CD4-positive, CD25-positive, alpha-beta regulatory T cell (primary cell): Measurements from ENCODE around the gene MRPS10. TPM values are rescaled to one million over a fixed set of nuclear protein-coding genes. Genes with fewer than 3 reads are reported as not detected.

Source experiments
- ATAC-seq, 2 donors: fragments of 150-1000 bp; cut with Tn5 transposase; one replicate each; pipeline ENCODE4 v1.10.0; 2021; ENCODE audit warnings: low read depth in 2 of 2, moderate number of reproducible peaks in 2 of 2, moderate library complexity in 1 of 2
- DNase-seq, 3 donors: peaks; one replicate each; pipeline versions ENCODE4 v3.0.0 to v3.0.0-alpha.2; 2012 to 2022; ENCODE audit warnings: mixed read lengths in 1 of 3
- H3K27ac ChIP-seq: one replicate; pipeline ENCODE4 v1.7.0; 2013; ENCODE audit warnings: mild to moderate bottlenecking, low read length; ENCODE audit not compliant: insufficient read depth, poor library complexity, severe bottlenecking
- H3K27me3 ChIP-seq: one replicate; pipeline ENCODE4 v1.7.0; 2013; ENCODE audit warnings: low read length; ENCODE audit not compliant: control insufficient read depth, insufficient read depth
- H3K36me3 ChIP-seq: one replicate; pipeline ENCODE4 v1.7.0; 2013; ENCODE audit warnings: mild to moderate bottlenecking, low read length, moderate library complexity; ENCODE audit not compliant: control insufficient read depth, insufficient read depth
- H3K4me1 ChIP-seq: 2 replicates; pipeline ENCODE4 v1.7.0; 2013; ENCODE audit warnings: mild to moderate bottlenecking, low read length; ENCODE audit not compliant: insufficient read depth, control insufficient read depth, poor library complexity, severe bottlenecking
- H3K4me3 ChIP-seq: one replicate; pipeline ENCODE4 v1.7.0; 2013; ENCODE audit warnings: low read depth, mild to moderate bottlenecking, low read length, moderate library complexity
- H3K9me3 ChIP-seq, 2 experiments: 1 replicate in 1 of 2; 2 replicates in 1 of 2; pipeline ENCODE4 v1.7.0; 2013; ENCODE audit warnings: low read length in 2 of 2, mild to moderate bottlenecking in 1 of 2, moderate library complexity in 1 of 2; ENCODE audit not compliant: control insufficient read depth in 2 of 2
- H3K27ac Mint-ChIP-seq, 3 donors: one replicate each; pipeline ENCODE4 v1.8.0; 2020 to 2022; ENCODE audit warnings: mild to moderate bottlenecking in 3 of 3, mixed read lengths in 3 of 3, moderate library complexity in 2 of 3
- H3K27me3 Mint-ChIP-seq: one replicate; pipeline ENCODE4 v1.8.0; 2022; ENCODE audit warnings: mild to moderate bottlenecking, mixed read lengths
- H3K36me3 Mint-ChIP-seq: one replicate; pipeline ENCODE4 v1.8.0; 2020; ENCODE audit warnings: mixed read lengths
- H3K4me1 Mint-ChIP-seq, 4 donors: one replicate each; pipeline ENCODE4 v1.8.0; 2020 to 2022; ENCODE audit warnings: mixed read lengths in 4 of 4, mild to moderate bottlenecking in 1 of 4
- H3K4me3 Mint-ChIP-seq, 4 donors: one replicate each; pipeline ENCODE4 v1.8.0; 2020 to 2022; ENCODE audit warnings: mild to moderate bottlenecking in 4 of 4, mixed read lengths in 4 of 4, moderate library complexity in 3 of 4
- H3K9me3 Mint-ChIP-seq, 7 donors: one replicate each; pipeline ENCODE4 v1.8.0; 2020 to 2022; ENCODE audit warnings: mixed read lengths in 7 of 7, mild to moderate bottlenecking in 3 of 7, moderate library complexity in 2 of 7
- polyA plus RNA-seq, 4 donors: library from polyadenylated mRNA; unstranded; fragments of 300-500 nt; fragmentation: Illumina TruSeq; gene quantifications; one replicate each; pipeline ENCODE4 v1.2.3, GENCODE V29; 2021
- total RNA-seq: library from RNA; stranded (reverse); gene quantifications from one replicate; pipeline ENCODE4 v1.2.3, GENCODE V29; 2022

MRPS10 gene
- total and polyA plus RNA-seq, 5 donors from 2014 or later, result 16.2 to 53.9 (median 45.9) TPM

GRCh38 chr6:42259841-42260395, 42.3 kb upstream of the MRPS10 start:
- Histone ChIP-seq H3K4me1 (no peaks in the 10 kb centered on the region), H3K27ac (no peak overlapping the region), H3K9me3 (no peaks in the 10 kb centered on the region), H3K36me3 (peaks cover 47% of the 10 kb centered on the region), H3K4me3 (no peak overlapping the region), H3K27me3 (no peaks in the 10 kb centered on the region)
- no peak overlapping the region for H3K4me3 Mint-ChIP-seq
- no peaks in the 10 kb centered on the region for H3K27me3 Mint-ChIP-seq
- H3K9me3 Mint-ChIP-seq, result no peaks in the 10 kb centered on the region
- H3K27ac Mint-ChIP-seq, result no peak overlapping the region
- H3K4me1 Mint-ChIP-seq, result peaks cover 0 to 4% (median 0%) of the 10 kb centered on the region in 4 donors
- H3K36me3 Mint-ChIP-seq, result peaks cover 37% of the 10 kb centered on the region
- DNase-seq (no peak), ATAC-seq (no peak)

- Histone ChIP-seq H3K9me3 (no peaks in the 10 kb centered on the region), H3K27me3 (no peaks in the 10 kb centered on the region), H3K27ac (no peak overlapping the region), H3K36me3 (peaks cover 54% of the 10 kb centered on the region), H3K4me3 (no peak overlapping the region), H3K4me1 (no peaks in the 10 kb centered on the region)
- no peak overlapping the region for H3K4me3 Mint-ChIP-seq
- ATAC-seq, result no peak
- no peak overlapping the region for H3K27ac Mint-ChIP-seq
- DNase-seq, result no peak
- peaks cover 42% of the 10 kb centered on the region for H3K36me3 Mint-ChIP-seq
- no peaks in the 10 kb centered on the region for H3K27me3 Mint-ChIP-seq
- peaks cover 0 to 4% (median 0%) of the 10 kb centered on the region in 4 donors for H3K4me1 Mint-ChIP-seq
- H3K9me3 Mint-ChIP-seq, result no peaks in the 10 kb centered on the region
Observed at GRCh38 chr6:42259286-42259685, 41.6 kb upstream of the MRPS10 start.

GRCh38 chr6:42257614-42258013, 40.0 kb upstream of the MRPS10 start:
- Histone ChIP-seq H3K4me3 (no peak overlapping the region), H3K4me1 (no peaks in the 10 kb centered on the region), H3K36me3 (peaks cover 63% of the 10 kb centered on the region), H3K27ac (no peak overlapping the region), H3K27me3 (no peaks in the 10 kb centered on the region), H3K9me3 (no peaks in the 10 kb centered on the region)
- Mint-ChIP-seq H3K4me3 (no peak overlapping the region), H3K36me3 (peaks cover 51% of the 10 kb centered on the region), H3K27ac (peak overlapping the region in 1 of 3 donors; percentile 17), H3K27me3 (no peaks in the 10 kb centered on the region), H3K9me3 (no peaks in the 10 kb centered on the region), H3K4me1 (no peaks in the 10 kb centered on the region)
- no peak for ATAC-seq
- no peak for DNase-seq

GRCh38 chr6:42257063-42257462, 39.4 kb upstream of the MRPS10 start:
- no peak overlapping the region for H3K4me3 ChIP-seq
- H3K27me3 Mint-ChIP-seq, result no peaks in the 10 kb centered on the region
- H3K36me3 ChIP-seq, result peaks cover 67% of the 10 kb centered on the region
- no peaks in the 10 kb centered on the region for H3K9me3 ChIP-seq
- H3K4me1 ChIP-seq, result no peaks in the 10 kb centered on the region
- H3K4me3 Mint-ChIP-seq, result no peak overlapping the region
- ATAC-seq (no peak), DNase-seq (no peak)
- peaks cover 57% of the 10 kb centered on the region for H3K36me3 Mint-ChIP-seq
- H3K27me3 ChIP-seq, result no peaks in the 10 kb centered on the region
- no peak overlapping the region for H3K27ac Mint-ChIP-seq
- no peaks in the 10 kb centered on the region for H3K9me3 Mint-ChIP-seq
- no peaks in the 10 kb centered on the region for H3K4me1 Mint-ChIP-seq
- no peak overlapping the region for H3K27ac ChIP-seq

GRCh38 chr6:42255050-42255449, 37.4 kb upstream of the MRPS10 start:
- Histone ChIP-seq H3K36me3 (peaks cover 81% of the 10 kb centered on the region), H3K4me1 (no peaks in the 10 kb centered on the region), H3K9me3 (no peaks in the 10 kb centered on the region), H3K4me3 (no peak overlapping the region), H3K27me3 (no peaks in the 10 kb centered on the region), H3K27ac (no peak overlapping the region)
- H3K27ac Mint-ChIP-seq, result no peak overlapping the region
- no peaks in the 10 kb centered on the region for H3K27me3 Mint-ChIP-seq
- H3K4me3 Mint-ChIP-seq, result no peak overlapping the region
- H3K4me1 Mint-ChIP-seq, result no peaks in the 10 kb centered on the region
- peaks cover 66% of the 10 kb centered on the region for H3K36me3 Mint-ChIP-seq
- ATAC-seq, result no peak
- DNase-seq, result no peak
- H3K9me3 Mint-ChIP-seq, result no peaks in the 10 kb centered on the region

- H3K9me3 Mint-ChIP-seq, result no peaks in the 10 kb centered on the region
- Histone ChIP-seq H3K4me3 (no peak overlapping the region), H3K27me3 (no peaks in the 10 kb centered on the region), H3K36me3 (peaks cover 86% of the 10 kb centered on the region), H3K4me1 (no peaks in the 10 kb centered on the region), H3K27ac (no peak overlapping the region), H3K9me3 (no peaks in the 10 kb centered on the region)
- no peaks in the 10 kb centered on the region for H3K4me1 Mint-ChIP-seq
- no peak for ATAC-seq
- no peak overlapping the region for H3K27ac Mint-ChIP-seq
- DNase-seq, result no peak
- H3K36me3 Mint-ChIP-seq, result peaks cover 70% of the 10 kb centered on the region
- no peak overlapping the region for H3K4me3 Mint-ChIP-seq
- H3K27me3 Mint-ChIP-seq, result no peaks in the 10 kb centered on the region
Observed at GRCh38 chr6:42254505-42254904, 36.8 kb upstream of the MRPS10 start.

- Histone ChIP-seq H3K27ac (no peak overlapping the region), H3K36me3 (peaks cover 89% of the 10 kb centered on the region), H3K4me3 (no peak overlapping the region), H3K27me3 (no peaks in the 10 kb centered on the region), H3K9me3 (no peaks in the 10 kb centered on the region), H3K4me1 (no peaks in the 10 kb centered on the region)
- H3K4me1 Mint-ChIP-seq, result no peaks in the 10 kb centered on the region
- peak overlapping the region in 1 of 3 donors; percentile 38 for H3K27ac Mint-ChIP-seq
- DNase-seq (no peak), ATAC-seq (no peak)
- no peaks in the 10 kb centered on the region for H3K27me3 Mint-ChIP-seq
- no peaks in the 10 kb centered on the region for H3K9me3 Mint-ChIP-seq
- no peak overlapping the region for H3K4me3 Mint-ChIP-seq
- peaks cover 71% of the 10 kb centered on the region for H3K36me3 Mint-ChIP-seq
Observed at GRCh38 chr6:42251911-42252637, 34.4 kb upstream of the MRPS10 start.

- Mint-ChIP-seq H3K27me3 (no peaks in the 10 kb centered on the region), H3K4me1 (no peaks in the 10 kb centered on the region), H3K9me3 (no peaks in the 10 kb centered on the region), H3K4me3 (no peak overlapping the region), H3K36me3 (peaks cover 69% of the 10 kb centered on the region), H3K27ac (no peak overlapping the region)
- no peaks in the 10 kb centered on the region for H3K4me1 ChIP-seq
- H3K27ac ChIP-seq, result no peak overlapping the region
- H3K36me3 ChIP-seq, result peaks cover 89% of the 10 kb centered on the region
- no peak overlapping the region for H3K4me3 ChIP-seq
- no peaks in the 10 kb centered on the region for H3K9me3 ChIP-seq
- DNase-seq, result no peak
- H3K27me3 ChIP-seq, result no peaks in the 10 kb centered on the region
- no peak for ATAC-seq
Observed at GRCh38 chr6:42251500-42251899, 33.8 kb upstream of the MRPS10 start.
